HG02981 (cell line): Measurements from ENCODE around the gene BBOX1.
"Not testable (repeated sequence)": the region's sequence is repeated elsewhere in the genome, so short reads cannot be mapped to it uniquely, and the experiment has no call there.

Experiments used
- ATAC-seq: cut with Tn5 transposase; IDR thresholded peaks from one replicate; pipeline ENCODE4 v1.9.1; 2021; ENCODE audit warnings: mild to moderate bottlenecking, moderate library complexity; ENCODE audit not compliant: unreplicated experiment

Gene BBOX1

GRCh38 chr11:27083241-27083640 lies 42.6 kb downstream of the BBOX1 start:
- ATAC-seq = no peak

GRCh38 chr11:27083782-27084181 lies 43.2 kb downstream of the BBOX1 start:
- no peak for ATAC-seq

- ATAC-seq = no peak
Measured at GRCh38 chr11:27084518-27084917, 43.9 kb downstream of the BBOX1 start.

GRCh38 chr11:27085111-27085510 lies 44.5 kb downstream of the BBOX1 start:
- ATAC-seq = no peak

GRCh38 chr11:27085605-27086004 lies 45.0 kb downstream of the BBOX1 start:
- no peak for ATAC-seq

GRCh38 chr11:27087432-27087831 lies 46.8 kb downstream of the BBOX1 start:
- ATAC-seq = no peak

GRCh38 chr11:27088353-27088752 lies 47.7 kb downstream of the BBOX1 start:
- no peak for ATAC-seq

- ATAC-seq = no peak
Measured at GRCh38 chr11:27089746-27090145, 49.1 kb downstream of the BBOX1 start.

- ATAC-seq = not testable (repeated sequence)
Measured at GRCh38 chr11:27090357-27090948, 49.8 kb downstream of the BBOX1 start.

- no peak for ATAC-seq
Measured at GRCh38 chr11:27094120-27094519, 53.5 kb downstream of the BBOX1 start.

GRCh38 chr11:27095059-27095458 lies 54.4 kb downstream of the BBOX1 start:
- ATAC-seq = no peak

- no peak for ATAC-seq
Measured at GRCh38 chr11:27095887-27096286, 55.3 kb downstream of the BBOX1 start.

- ATAC-seq = no peak
Measured at GRCh38 chr11:27097551-27097950, 56.9 kb downstream of the BBOX1 start.

- no peak for ATAC-seq
Measured at GRCh38 chr11:27100534-27100933, 59.9 kb downstream of the BBOX1 start.

- ATAC-seq = no peak
Measured at GRCh38 chr11:27107548-27107947, 66.9 kb downstream of the BBOX1 start.

GRCh38 chr11:27108809-27109208 lies 68.2 kb downstream of the BBOX1 start:
- ATAC-seq = no peak

GRCh38 chr11:27111896-27112295 lies 71.3 kb downstream of the BBOX1 start:
- ATAC-seq = no peak

GRCh38 chr11:27112946-27113345 lies 72.3 kb downstream of the BBOX1 start:
- ATAC-seq = no peak

- no peak for ATAC-seq
Measured at GRCh38 chr11:27115051-27115650, 74.5 kb downstream of the BBOX1 start.

GRCh38 chr11:27116684-27117083 lies 76.1 kb downstream of the BBOX1 start:
- ATAC-seq = no peak

- no peak for ATAC-seq
Measured at GRCh38 chr11:27118371-27118770, 77.8 kb downstream of the BBOX1 start.

- no peak for ATAC-seq
Measured at GRCh38 chr11:27118949-27119348, 78.3 kb downstream of the BBOX1 start.

- no peak for ATAC-seq
Measured at GRCh38 chr11:27119396-27119795, 78.8 kb downstream of the BBOX1 start.
